ENCODE results near the gene ADAM11. TPM values are rescaled to one million over a fixed set of nuclear protein-coding genes. Genes with fewer than 3 reads are reported as not detected.

ADAM11 gene
- total and polyA plus RNA-seq, 2 of the 13 experiments (the other 11 are each of a cell fraction or from before 2014, with no cell fraction given), result 0.38 to 0.91 TPM

DNA sequence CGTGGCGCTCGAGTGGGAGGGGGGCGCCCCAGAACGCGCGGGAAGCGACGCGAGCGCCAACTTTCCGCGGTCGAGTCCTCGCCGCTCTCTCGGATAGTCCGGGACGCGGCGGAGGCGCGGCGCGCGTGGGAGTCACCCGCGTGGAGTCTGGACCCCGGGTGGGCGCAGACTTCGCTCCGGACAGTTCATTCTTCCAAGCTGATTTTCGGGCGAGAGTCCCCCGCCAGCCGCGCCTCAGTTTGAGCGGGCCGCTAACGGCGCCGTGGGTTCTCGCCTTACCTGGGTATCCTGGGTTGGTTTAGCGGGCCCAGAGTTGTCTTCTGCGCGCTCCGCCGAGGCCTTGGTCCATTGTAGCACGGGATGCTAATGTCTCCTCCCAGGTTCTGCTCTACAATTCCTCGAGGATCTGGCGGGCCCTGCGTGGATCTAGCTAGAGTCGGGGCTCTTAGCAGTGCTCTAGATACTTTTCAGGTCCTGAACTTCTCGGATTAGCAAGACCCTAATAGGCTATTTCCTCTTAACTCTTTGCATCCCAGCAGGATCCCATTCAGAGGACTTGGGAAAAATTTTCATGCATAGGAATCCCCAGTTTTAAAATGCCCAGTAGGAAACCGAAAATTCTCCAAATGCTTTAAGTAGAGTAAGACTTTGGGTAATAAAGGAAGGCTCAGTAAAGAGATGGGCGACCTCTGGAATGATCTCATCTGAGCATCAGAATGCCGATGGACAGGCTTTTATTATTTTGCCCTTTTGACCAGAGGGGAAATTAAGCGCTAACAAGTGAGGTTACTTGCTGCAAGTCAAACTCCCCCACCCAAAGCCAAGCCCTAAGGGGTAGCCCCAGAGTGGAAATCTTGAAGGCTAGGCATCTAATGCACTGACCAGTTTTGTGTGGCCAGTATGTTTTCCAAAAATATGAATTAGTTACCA, 71.8 kb downstream of the ADAM11 start:
- H3K27me3 ChIP-seq (ENCODE audit: control insufficient read depth in 1 of 2, insufficient read depth in 2 of 2, low read length in 2 of 2), result peaks cover 3 to 38% of the 10 kb centered on the region in 2 experiments
- H4K20me1 ChIP-seq (ENCODE audit: insufficient read depth, low read length), result no peaks in the 10 kb centered on the region
- H3K4me2 ChIP-seq (ENCODE audit: low read depth, low read length), result peak overlapping the region; percentile 84
- no peaks in the 10 kb centered on the region for H3K36me3 ChIP-seq (replicated peaks in 1 of 2; ENCODE audit: control insufficient read depth in 1 of 2, insufficient read depth in 2 of 2, low read length in 2 of 2)
- ChIA-PET CTCF (ENCODE audit: low intra/inter-chr PET ratio, low total read pairs) (no interaction called here), POLR2A (no interaction called here)
- H3K79me2 ChIP-seq (ENCODE audit: insufficient read depth, low read length), result no peaks in the 10 kb centered on the region
- ATAC-seq (peak; percentile 65), DNase-seq (ENCODE audit: low spot score) (no peak), FAIRE-seq (no peak)
- H3K4me1 ChIP-seq (ENCODE audit: insufficient read depth, low read length), result peaks cover 31% of the 10 kb centered on the region
- no peaks in the 10 kb centered on the region for H3K9me3 ChIP-seq (ENCODE audit: low read length)
- in situ Hi-C loops (cut with HindIII; ENCODE audit: extremely low pct_ligation_motif_present, low pct_unique_long_range_greater_than_20kb) (no loop called here), intact Hi-C loops (cut with micrococcal nuclease; ENCODE audit: unreplicated experiment) (no loop called here)
- H2AFZ ChIP-seq (ENCODE audit: low read length), result no peak overlapping the region
- BruUV-seq (replicated peaks), result no TSS peak
- WGBS (ENCODE audit: low lambda C conversion rate), result 5% methylated on average over 41 of the region's 58 CpGs
- H3K9ac ChIP-seq (ENCODE audit: insufficient read depth, low read depth, low read length), result no peak overlapping the region
- H3K27ac ChIP-seq (ENCODE audit: extremely low read length, insufficient read depth, low read length), result no peak overlapping the region
- H3K4me3 ChIP-seq (replicated peaks in 1 of 3; ENCODE audit: insufficient read depth in 1 of 3, low read depth in 2 of 3, low read length in 3 of 3), result peak overlapping the region; percentile 50 to 72 (median 72)
- no peak for TF ChIP-seq CHD2 (IDR thresholded peaks at IDR 0.05; ENCODE audit: low read depth, low read length)
- TF ChIP-seq, protein P1, sequence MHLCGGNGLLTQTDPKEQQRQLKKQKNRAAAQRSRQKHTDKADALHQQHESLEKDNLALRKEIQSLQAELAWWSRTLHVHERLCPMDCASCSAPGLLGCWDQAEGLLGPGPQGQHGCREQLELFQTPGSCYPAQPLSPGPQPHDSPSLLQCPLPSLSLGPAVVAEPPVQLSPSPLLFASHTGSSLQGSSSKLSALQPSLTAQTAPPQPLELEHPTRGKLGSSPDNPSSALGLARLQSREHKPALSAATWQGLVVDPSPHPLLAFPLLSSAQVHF (CRISPR knock-in tag; IDR thresholded peaks at IDR 0.05), result no peak
- peak; percentile 65 for TF ChIP-seq HNRNPLL (IDR thresholded peaks at IDR 0.05; ENCODE audit: low read depth, low read length, poor library complexity, severe bottlenecking)
- TF ChIP-seq ZNF788 (CRISPR knock-in tag; IDR thresholded peaks at IDR 0.05; ENCODE audit: borderline replicate concordance), result 0 out of 2 replicates have a peak, but pooled peaks have one; percentile 21
- TF ChIP-seq CEBPB (IDR thresholded peaks at IDR 0.05; ENCODE audit: borderline replicate concordance, low read depth, low read length), result no peak
- TF ChIP-seq, protein P2, sequence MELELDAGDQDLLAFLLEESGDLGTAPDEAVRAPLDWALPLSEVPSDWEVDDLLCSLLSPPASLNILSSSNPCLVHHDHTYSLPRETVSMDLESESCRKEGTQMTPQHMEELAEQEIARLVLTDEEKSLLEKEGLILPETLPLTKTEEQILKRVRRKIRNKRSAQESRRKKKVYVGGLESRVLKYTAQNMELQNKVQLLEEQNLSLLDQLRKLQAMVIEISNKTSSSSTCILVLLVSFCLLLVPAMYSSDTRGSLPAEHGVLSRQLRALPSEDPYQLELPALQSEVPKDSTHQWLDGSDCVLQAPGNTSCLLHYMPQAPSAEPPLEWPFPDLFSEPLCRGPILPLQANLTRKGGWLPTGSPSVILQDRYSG (CRISPR knock-in tag; IDR thresholded peaks at IDR 0.05), result no peak
- 0 out of 2 replicates have a peak, but pooled peaks have one; percentile 48 for TF ChIP-seq MTF2 (CRISPR knock-in tag; IDR thresholded peaks at IDR 0.05; ENCODE audit: borderline replicate concordance)
- no peak for TF ChIP-seq ZNF101 (CRISPR knock-in tag; IDR thresholded peaks at IDR 0.05; ENCODE audit: borderline replicate concordance, low read depth)
- no peak for TF ChIP-seq ZBTB34 (CRISPR knock-in tag; IDR thresholded peaks at IDR 0.05)
- TF ChIP-seq, protein P3, sequence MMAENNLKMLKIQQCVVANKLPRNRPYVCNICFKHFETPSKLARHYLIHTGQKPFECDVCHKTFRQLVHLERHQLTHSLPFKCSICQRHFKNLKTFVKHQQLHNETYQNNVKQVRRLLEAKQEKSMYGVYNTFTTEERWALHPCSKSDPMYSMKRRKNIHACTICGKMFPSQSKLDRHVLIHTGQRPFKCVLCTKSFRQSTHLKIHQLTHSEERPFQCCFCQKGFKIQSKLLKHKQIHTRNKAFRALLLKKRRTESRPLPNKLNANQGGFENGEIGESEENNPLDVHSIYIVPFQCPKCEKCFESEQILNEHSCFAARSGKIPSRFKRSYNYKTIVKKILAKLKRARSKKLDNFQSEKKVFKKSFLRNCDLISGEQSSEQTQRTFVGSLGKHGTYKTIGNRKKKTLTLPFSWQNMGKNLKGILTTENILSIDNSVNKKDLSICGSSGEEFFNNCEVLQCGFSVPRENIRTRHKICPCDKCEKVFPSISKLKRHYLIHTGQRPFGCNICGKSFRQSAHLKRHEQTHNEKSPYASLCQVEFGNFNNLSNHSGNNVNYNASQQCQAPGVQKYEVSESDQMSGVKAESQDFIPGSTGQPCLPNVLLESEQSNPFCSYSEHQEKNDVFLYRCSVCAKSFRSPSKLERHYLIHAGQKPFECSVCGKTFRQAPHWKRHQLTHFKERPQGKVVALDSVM (CRISPR knock-in tag; IDR thresholded peaks at IDR 0.05), result no peak
- 0 out of 2 replicates have a peak, but pooled peaks have one; percentile 11 for TF ChIP-seq EEA1 (CRISPR knock-in tag; IDR thresholded peaks at IDR 0.05; ENCODE audit: borderline replicate concordance)
- TF ChIP-seq, protein P4, sequence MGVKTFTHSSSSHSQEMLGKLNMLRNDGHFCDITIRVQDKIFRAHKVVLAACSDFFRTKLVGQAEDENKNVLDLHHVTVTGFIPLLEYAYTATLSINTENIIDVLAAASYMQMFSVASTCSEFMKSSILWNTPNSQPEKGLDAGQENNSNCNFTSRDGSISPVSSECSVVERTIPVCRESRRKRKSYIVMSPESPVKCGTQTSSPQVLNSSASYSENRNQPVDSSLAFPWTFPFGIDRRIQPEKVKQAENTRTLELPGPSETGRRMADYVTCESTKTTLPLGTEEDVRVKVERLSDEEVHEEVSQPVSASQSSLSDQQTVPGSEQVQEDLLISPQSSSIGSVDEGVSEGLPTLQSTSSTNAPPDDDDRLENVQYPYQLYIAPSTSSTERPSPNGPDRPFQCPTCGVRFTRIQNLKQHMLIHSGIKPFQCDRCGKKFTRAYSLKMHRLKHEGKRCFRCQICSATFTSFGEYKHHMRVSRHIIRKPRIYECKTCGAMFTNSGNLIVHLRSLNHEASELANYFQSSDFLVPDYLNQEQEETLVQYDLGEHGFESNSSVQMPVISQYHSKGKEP (CRISPR knock-in tag; IDR thresholded peaks at IDR 0.05), result no peak
- no peak for TF ChIP-seq KLF12 (CRISPR knock-in tag; IDR thresholded peaks at IDR 0.05; ENCODE audit: borderline replicate concordance)
- TF ChIP-seq KMT2A (CRISPR knock-in tag; IDR thresholded peaks at IDR 0.05), result no peak
- TF ChIP-seq BORCS8-MEF2B (CRISPR knock-in tag; IDR thresholded peaks at IDR 0.05), result no peak
- TF ChIP-seq TAF1 (CRISPR knock-in tag; IDR thresholded peaks at IDR 0.05), result no peak
